Neural progenitor cell (in vitro differentiated cells): ENCODE results near the gene TRIM10. TPM values are rescaled to one million over a fixed set of nuclear protein-coding genes. Genes with fewer than 3 reads are reported as not detected.

Experiments used
- DNase-seq: peaks from one replicate; pipeline ENCODE4 v3.0.0-alpha.2; 2016; ENCODE audit warnings: low spot score
- H2AFZ ChIP-seq: fragments of 200-600 bp; sonication (generic); replicated peaks from 2 replicates; pipeline ENCODE4 v1.6.1; 2016; ENCODE audit warnings: antibody characterized with exemption
- H3F3A ChIP-seq: fragments of 200-600 bp; sonication (generic); 2 replicates; pipeline ENCODE4 v1.6.1; 2016; ENCODE audit warnings: antibody characterized with exemption, low read depth
- H3K27ac ChIP-seq: fragments of 200-600 bp; sonication (generic); 2 replicates; pipeline ENCODE4 v1.5.1; 2016; ENCODE audit warnings: mild to moderate bottlenecking
- H3K27me3 ChIP-seq: fragments of 200-600 bp; sonication (generic); 2 replicates; pipeline ENCODE4 v1.6.1; 2016; ENCODE audit warnings: mild to moderate bottlenecking, moderate library complexity
- H3K36me3 ChIP-seq: fragments of 200-600 bp; sonication (generic); 2 replicates; pipeline ENCODE4 v1.5.1; 2016
- H3K4me1 ChIP-seq: fragments of 200-600 bp; sonication (generic); 2 replicates; pipeline ENCODE4 v1.6.1; 2016; ENCODE audit warnings: mixed run types
- H3K4me2 ChIP-seq: fragments of 200-600 bp; sonication (generic); 2 replicates; pipeline ENCODE4 v1.6.1; 2016
- H3K4me3 ChIP-seq: fragments of 200-600 bp; sonication (generic); 2 replicates; pipeline ENCODE4 v1.5.1; 2016
- H3K79me2 ChIP-seq: fragments of 200-600 bp; sonication (generic); 2 replicates; pipeline ENCODE4 v1.6.1; 2016; ENCODE audit warnings: low read depth
- H3K9ac ChIP-seq: fragments of 200-600 bp; sonication (generic); 2 replicates; pipeline ENCODE4 v1.6.1; 2016
- H3K9me3 ChIP-seq: fragments of 200-600 bp; sonication (generic); 2 replicates; pipeline ENCODE4 v1.5.1; 2016; ENCODE audit warnings: low read depth
- H4K20me1 ChIP-seq: fragments of 200-600 bp; sonication (generic); 2 replicates; pipeline ENCODE4 v1.6.1; 2016; ENCODE audit warnings: low read depth
- H3K27ac Mint-ChIP-seq: 3 replicates; pipeline ENCODE4 v1.8.0; 2021; ENCODE audit warnings: mixed read lengths
- H3K27me3 Mint-ChIP-seq: 2 replicates; pipeline ENCODE4 v1.8.0; 2022; ENCODE audit warnings: low read depth, mild to moderate bottlenecking, inconsistent platforms, moderate library complexity, mixed read lengths; ENCODE audit not compliant: insufficient read depth
- H3K36me3 Mint-ChIP-seq: 3 replicates; pipeline ENCODE4 v1.8.0; 2021; ENCODE audit warnings: mixed read lengths
- H3K4me1 Mint-ChIP-seq: 3 replicates; pipeline ENCODE4 v1.8.0; 2021; ENCODE audit warnings: mixed read lengths
- H3K4me3 Mint-ChIP-seq: 3 replicates; pipeline ENCODE4 v1.8.0; 2021; ENCODE audit warnings: mild to moderate bottlenecking, moderate library complexity, mixed read lengths
- H3K9me3 Mint-ChIP-seq: 3 replicates; pipeline ENCODE4 v1.8.0; 2020; ENCODE audit warnings: mixed read lengths
- CTCF ChIP-seq: fragments of 200-600 bp; sonication (generic); IDR thresholded peaks from 2 replicates; pipeline ENCODE4 v1.5.1; 2017; ENCODE audit warnings: antibody characterized with exemption, mild to moderate bottlenecking
- EZH2 ChIP-seq: fragments of 200-600 bp; sonication (generic); IDR thresholded peaks from 2 replicates; pipeline ENCODE4 v1.6.1; 2017; ENCODE audit warnings: antibody characterized with exemption, mild to moderate bottlenecking, moderate library complexity
- EZH2phosphoT487 ChIP-seq: fragments of 200-600 bp; sonication (generic); IDR thresholded peaks from 2 replicates; pipeline ENCODE4 v1.6.1; 2017; ENCODE audit warnings: antibody characterized with exemption
- total RNA-seq: library from RNA; depleted of rRNA; stranded (reverse); fragments of >200 nt; gene quantifications from 2 replicates; pipeline ENCODE4 v1.2.3, GENCODE V29; 2015; ENCODE audit warnings: low replicate concordance

Gene TRIM10
- total RNA-seq, 1 donor from 2014 or later, result not detected

GRCh38 chr6:30171677-30172471, 10.9 kb upstream of the TRIM10 start:
- Histone ChIP-seq H3F3A (peaks cover 12% of the 10 kb centered on the region), H3K9me3 (no peaks in the 10 kb centered on the region), H3K27ac (no peak overlapping the region), H3K4me2 (peak overlapping the region; percentile 91), H3K4me1 (peaks cover 4% of the 10 kb centered on the region), H3K4me3 (peak overlapping the region; percentile 44), H3K27me3 (peaks cover 100% of the 10 kb centered on the region), H3K9ac (no peak overlapping the region), H3K79me2 (no peaks in the 10 kb centered on the region), H2AFZ (peak overlapping the region; percentile 90), H4K20me1 (peaks cover 3% of the 10 kb centered on the region), H3K36me3 (no peaks in the 10 kb centered on the region)
- Mint-ChIP-seq H3K27ac (no peak overlapping the region), H3K36me3 (no peaks in the 10 kb centered on the region), H3K4me1 (no peaks in the 10 kb centered on the region), H3K9me3 (no peaks in the 10 kb centered on the region), H3K27me3 (peaks cover 18% of the 10 kb centered on the region), H3K4me3 (no peak overlapping the region)
- peak; percentile 79 for DNase-seq
- TF ChIP-seq EZH2, result peak; percentile 74
- TF ChIP-seq CTCF, result peak; percentile 40
- peak; percentile 52 for TF ChIP-seq EZH2phosphoT487

DNA sequence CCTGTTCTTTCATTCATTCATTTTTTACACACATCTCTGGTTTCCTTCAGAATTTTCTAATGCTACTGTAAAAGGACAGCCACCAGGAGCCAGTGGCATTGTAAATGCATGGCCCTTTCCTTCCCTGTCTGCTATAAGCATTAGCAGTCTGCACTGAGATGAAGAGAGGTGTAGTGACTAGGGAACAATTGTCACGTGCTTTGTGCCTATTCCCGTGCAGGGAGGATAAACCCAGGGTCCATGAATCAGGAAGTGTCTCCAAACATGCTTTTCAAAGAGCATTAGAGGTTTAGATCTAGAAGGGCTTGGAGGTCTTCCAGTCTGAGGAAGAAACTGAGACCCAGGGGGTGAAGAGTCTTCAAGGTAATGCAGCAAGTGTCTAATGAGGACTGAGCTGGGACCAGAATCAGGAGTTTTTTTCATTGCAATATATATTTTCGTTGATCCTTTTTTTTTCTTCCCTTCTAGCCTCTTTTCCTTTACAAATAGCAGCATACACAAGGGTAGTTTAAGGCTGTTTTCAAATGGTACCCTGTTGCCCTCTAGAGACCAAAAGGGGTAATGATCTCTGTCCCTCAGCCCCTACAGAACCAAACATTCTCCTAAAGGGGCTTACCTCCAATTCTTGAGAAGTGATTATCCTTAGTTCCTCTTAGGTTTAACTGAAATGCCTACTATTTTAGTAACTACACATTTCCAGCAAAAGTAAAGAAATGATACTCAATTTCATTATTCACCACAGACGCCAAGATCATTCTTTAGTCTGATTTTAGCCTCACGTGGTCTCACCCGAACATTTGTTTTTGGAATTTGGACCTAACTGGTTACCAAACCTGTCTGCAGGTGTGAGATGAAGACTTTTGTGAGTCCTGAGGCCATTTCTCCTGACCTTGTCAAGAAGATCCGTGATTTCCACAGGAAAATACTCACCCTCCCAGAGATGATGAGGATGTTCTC, 8.9 kb upstream of the TRIM10 start:
- peak overlapping the region; percentile 65 for H2AFZ ChIP-seq
- H3K27ac ChIP-seq, result no peak overlapping the region
- Mint-ChIP-seq H3K4me3 (no peak overlapping the region), H3K27ac (no peak overlapping the region), H3K27me3 (peaks cover 18% of the 10 kb centered on the region), H3K36me3 (no peaks in the 10 kb centered on the region), H3K4me1 (no peaks in the 10 kb centered on the region), H3K9me3 (no peaks in the 10 kb centered on the region)
- H3K27me3 ChIP-seq, result peaks cover 91% of the 10 kb centered on the region
- H3K4me2 ChIP-seq, result no peak overlapping the region
- H4K20me1 ChIP-seq, result peaks cover 3% of the 10 kb centered on the region
- TF ChIP-seq EZH2phosphoT487, result no peak
- TF ChIP-seq CTCF, result peak; percentile 74
- no peak overlapping the region for H3K4me3 ChIP-seq
- no peak overlapping the region for H3K9ac ChIP-seq
- H3F3A ChIP-seq, result peaks cover 12% of the 10 kb centered on the region
- no peaks in the 10 kb centered on the region for H3K36me3 ChIP-seq
- H3K79me2 ChIP-seq, result no peaks in the 10 kb centered on the region
- H3K4me1 ChIP-seq, result peaks cover 4% of the 10 kb centered on the region
- peak; percentile 57 for DNase-seq
- no peaks in the 10 kb centered on the region for H3K9me3 ChIP-seq

DNA sequence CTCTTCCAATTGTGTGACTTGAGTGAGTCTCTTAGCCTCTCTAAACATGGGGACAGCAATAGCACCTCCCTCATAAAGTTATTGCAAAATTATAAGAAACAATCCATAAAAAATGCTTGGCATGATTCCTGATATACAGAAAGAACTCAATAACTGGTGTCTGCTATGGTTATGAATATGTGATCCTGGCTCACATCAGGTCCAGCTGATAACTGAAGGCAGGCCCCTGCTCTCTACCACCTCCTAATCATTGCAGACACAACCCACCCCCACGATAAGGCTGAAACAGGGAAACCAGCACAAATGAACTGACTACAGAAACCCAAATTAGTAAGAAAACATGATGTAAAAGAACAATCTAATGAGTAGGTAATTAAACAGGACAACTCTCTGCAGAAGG, 7.7 kb upstream of the TRIM10 start:
- Histone ChIP-seq H2AFZ (no peak overlapping the region), H3K36me3 (no peaks in the 10 kb centered on the region), H3K4me1 (peaks cover 4% of the 10 kb centered on the region), H3K27me3 (peaks cover 79% of the 10 kb centered on the region), H3K9ac (no peak overlapping the region), H3F3A (peaks cover 12% of the 10 kb centered on the region), H3K27ac (no peak overlapping the region), H3K9me3 (no peaks in the 10 kb centered on the region), H4K20me1 (peaks cover 3% of the 10 kb centered on the region), H3K4me3 (no peak overlapping the region), H3K79me2 (no peaks in the 10 kb centered on the region), H3K4me2 (no peak overlapping the region)
- H3K4me3 Mint-ChIP-seq, result no peak overlapping the region
- H3K4me1 Mint-ChIP-seq, result no peaks in the 10 kb centered on the region
- H3K27me3 Mint-ChIP-seq, result peaks cover 25% of the 10 kb centered on the region
- DNase-seq, result no peak
- H3K36me3 Mint-ChIP-seq, result no peaks in the 10 kb centered on the region
- no peak overlapping the region for H3K27ac Mint-ChIP-seq
- no peaks in the 10 kb centered on the region for H3K9me3 Mint-ChIP-seq
- TF ChIP-seq EZH2 (no peak), CTCF (no peak), EZH2phosphoT487 (no peak)
